ENCODE results near the gene C19orf25.
A peak's percentile ranks its signal among the peaks of the same experiment; 100 is the strongest.
"Not testable (repeated sequence)": the region's sequence is repeated elsewhere in the genome, so short reads cannot be mapped to it uniquely, and the experiment has no call there.

C19orf25 gene

GRCh38 chr19:1507192-1507660 is 28.2 kb upstream of the C19orf25 start:
- H3K4me3 Mint-ChIP-seq: no peak overlapping the region
- H3K27ac Mint-ChIP-seq: peak overlapping the region; percentile 74
- CTCF ChIA-PET: no interaction called here
- peaks cover 4% of the 10 kb centered on the region for H3K9me3 Mint-ChIP-seq
- DNase-seq: no peak
- H3K27me3 Mint-ChIP-seq: peaks cover 85% of the 10 kb centered on the region
- H3K36me3 Mint-ChIP-seq: peaks cover 4% of the 10 kb centered on the region
- peaks cover 12% of the 10 kb centered on the region for H3K4me1 Mint-ChIP-seq

- Mint-ChIP-seq H3K9me3 (peaks cover 4% of the 10 kb centered on the region), H3K27me3 (peaks cover 81% of the 10 kb centered on the region), H3K36me3 (peaks cover 4% of the 10 kb centered on the region), H3K4me3 (no peak overlapping the region), H3K4me1 (peaks cover 10% of the 10 kb centered on the region), H3K27ac (no peak overlapping the region)
- DNase-seq: no peak
- CTCF ChIA-PET: interaction anchor here (1.2 kb wide), 1 partner anchor 15 kb away, joined by 3 read pairs; the partner anchor contains the start of gene REEP6
Observed at GRCh38 chr19:1505991-1506881, 27.2 kb upstream of the C19orf25 start.

DNA sequence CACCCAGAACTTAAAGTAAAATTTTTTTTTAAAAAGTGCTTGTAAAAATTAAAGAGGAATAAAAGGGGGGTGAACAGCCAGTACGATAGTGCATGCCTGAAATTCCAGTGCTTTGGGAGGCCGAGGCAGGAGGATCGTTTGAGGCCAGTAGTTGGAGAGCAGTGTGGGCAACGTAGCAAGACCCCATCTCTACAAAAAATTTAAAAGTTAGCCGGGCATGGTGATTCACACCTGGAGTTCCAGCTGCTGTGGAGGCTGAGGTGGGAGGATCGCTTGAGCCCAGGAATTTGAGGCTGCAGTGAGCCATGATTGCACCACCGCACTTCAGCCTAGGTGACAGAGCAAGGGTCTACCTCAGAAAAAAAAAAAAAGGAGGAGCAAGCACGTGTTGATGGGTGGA is 26.0 kb upstream of the C19orf25 start:
- no peak overlapping the region for H3K27ac Mint-ChIP-seq
- H3K9me3 Mint-ChIP-seq: peaks cover 4% of the 10 kb centered on the region
- peaks cover 4% of the 10 kb centered on the region for H3K36me3 Mint-ChIP-seq
- H3K27me3 Mint-ChIP-seq: peaks cover 75% of the 10 kb centered on the region
- DNase-seq: no peak
- CTCF ChIA-PET: interaction anchor here (1.2 kb wide), 1 partner anchor 14 kb away, joined by 3 read pairs; the partner anchor contains the start of gene REEP6
- H3K4me1 Mint-ChIP-seq: peaks cover 7% of the 10 kb centered on the region
- no peak overlapping the region for H3K4me3 Mint-ChIP-seq

DNA sequence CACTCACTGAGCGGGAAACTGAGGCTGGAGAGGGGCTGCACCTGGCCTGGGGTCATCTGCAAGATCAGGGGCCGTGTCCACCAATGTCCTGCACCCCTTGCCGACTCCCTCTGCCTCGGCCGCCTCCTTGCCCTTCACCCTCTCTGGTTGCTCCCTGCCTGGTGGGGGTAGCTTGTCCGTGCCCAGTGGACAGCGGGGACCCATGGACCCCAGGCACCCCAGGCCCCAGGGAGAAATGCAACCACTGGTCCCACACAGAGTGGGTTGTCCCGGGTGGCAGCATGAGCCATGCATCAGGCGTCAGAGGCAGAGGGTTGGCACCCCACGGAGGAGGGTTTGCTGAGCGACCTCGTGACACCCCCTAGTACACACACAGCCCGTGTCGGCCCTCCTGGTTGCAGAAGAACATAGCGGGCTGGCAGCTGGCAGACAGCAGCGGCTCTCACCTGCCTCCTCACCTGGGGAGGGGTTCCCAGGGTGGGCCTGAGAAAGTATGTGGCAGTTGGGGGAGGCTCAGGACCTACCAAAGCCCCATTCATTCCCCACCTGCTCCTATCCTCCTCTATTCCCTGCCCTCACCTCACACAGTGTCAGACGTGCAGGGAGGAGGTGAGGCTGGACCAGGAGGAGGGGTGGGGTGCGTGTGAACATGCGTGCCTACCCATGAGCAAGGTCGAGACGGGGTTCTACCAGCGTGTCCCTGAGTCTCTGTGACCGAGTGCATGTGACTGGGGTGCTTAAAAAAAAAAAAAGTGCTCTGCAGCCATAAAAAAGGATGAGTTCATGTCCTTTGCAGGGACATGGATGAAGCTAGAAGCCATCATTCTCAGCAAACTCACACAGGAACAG is 25.1 kb upstream of the C19orf25 start:
- Mint-ChIP-seq H3K9me3 (peaks cover 4% of the 10 kb centered on the region), H3K27me3 (peaks cover 66% of the 10 kb centered on the region), H3K36me3 (peaks cover 4% of the 10 kb centered on the region), H3K27ac (peak overlapping the region; percentile 14), H3K4me3 (no peak overlapping the region), H3K4me1 (peaks cover 7% of the 10 kb centered on the region)
- DNase-seq: no peak
- CTCF ChIA-PET: interaction anchor here (0.6 kb wide), 1 partner anchor 78 kb away, joined by 3 read pairs; no protein-coding TSS in a partner anchor

DNA sequence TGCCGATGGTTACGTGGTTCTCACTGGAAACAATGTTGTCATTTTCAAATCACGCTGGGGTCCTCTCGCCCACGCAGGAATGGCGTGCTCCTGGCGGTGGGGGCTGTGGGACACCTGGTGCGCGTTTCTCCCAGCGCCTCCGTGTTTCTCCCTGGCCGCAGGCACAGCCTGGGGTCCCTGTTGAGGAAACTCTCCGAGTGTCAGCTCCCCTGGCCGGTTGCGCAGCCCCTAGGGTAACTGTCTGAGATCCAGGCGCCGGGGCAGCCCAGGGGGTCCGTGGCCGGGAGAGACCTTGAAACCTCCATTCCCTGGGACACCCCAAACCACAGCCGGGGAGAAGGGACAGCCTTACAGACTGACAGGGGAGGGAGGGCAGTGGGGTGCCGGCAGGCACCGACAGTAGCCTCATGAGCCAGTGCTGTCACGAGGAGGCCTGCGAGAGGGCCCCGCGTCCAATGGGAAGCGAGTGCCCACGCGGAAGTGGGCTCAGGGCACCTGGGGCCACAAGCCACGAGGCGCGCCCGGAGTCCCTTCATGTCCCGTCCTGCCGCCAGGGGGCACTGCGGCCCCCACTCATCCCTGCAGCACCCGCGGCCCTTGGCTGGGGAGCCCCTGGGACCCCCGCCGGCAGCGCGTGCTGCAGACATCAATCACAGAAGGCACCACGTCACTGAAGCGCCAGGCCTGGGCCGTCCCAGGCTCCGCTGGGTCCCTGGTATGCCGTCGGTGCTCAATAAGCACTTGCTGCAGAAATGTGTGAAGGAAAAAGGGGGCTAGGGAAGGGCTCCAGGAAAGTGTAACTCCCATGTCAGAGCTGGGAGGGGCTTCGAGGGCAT is 24.3 kb upstream of the C19orf25 start:
- H3K4me3 Mint-ChIP-seq: no peak overlapping the region
- DNase-seq: peak; percentile 78
- peaks cover 7% of the 10 kb centered on the region for H3K4me1 Mint-ChIP-seq
- H3K27me3 Mint-ChIP-seq: peaks cover 58% of the 10 kb centered on the region
- CTCF ChIA-PET: interaction anchor here (0.6 to 1.2 kb wide), 2 partner anchors 28 to 79 kb away, joined by 3 to 4 read pairs; no protein-coding TSS in a partner anchor
- H3K27ac Mint-ChIP-seq: no peak overlapping the region
- peaks cover 4% of the 10 kb centered on the region for H3K9me3 Mint-ChIP-seq
- peaks cover 4% of the 10 kb centered on the region for H3K36me3 Mint-ChIP-seq

DNA sequence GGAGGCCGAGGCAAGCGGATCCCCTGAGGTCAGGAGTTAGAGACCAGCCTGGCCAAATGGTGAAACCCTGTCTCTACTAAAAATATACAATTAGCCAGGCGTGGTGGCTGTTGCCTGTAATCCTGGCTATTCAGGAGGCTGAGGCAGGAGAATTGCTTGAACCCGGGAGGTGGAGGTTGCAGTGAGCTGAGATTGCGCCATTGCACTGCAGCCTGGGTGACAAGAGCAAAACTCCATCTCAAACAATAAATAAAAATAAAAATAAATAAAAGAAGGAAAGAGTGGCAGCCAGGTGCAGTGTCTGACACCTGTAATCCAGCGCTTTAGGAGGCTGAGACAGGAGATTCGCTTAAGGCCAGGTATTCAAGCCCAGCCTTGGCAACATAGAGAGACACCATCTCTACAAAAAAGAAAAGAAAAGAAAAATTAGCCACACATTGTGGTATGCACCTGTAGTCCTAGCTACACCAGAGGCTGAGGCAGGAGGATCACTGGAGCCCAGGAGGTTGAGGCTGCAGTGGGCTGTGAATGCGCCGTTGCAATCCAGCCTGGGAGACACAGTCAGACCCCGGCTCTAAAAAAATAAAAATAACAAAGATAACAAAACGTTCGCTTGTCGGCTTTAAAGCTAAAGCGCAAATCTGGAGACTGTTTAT is 23.5 kb upstream of the C19orf25 start:
- H3K4me1 Mint-ChIP-seq: peaks cover 3% of the 10 kb centered on the region
- H3K9me3 Mint-ChIP-seq: peaks cover under 1% of the 10 kb centered on the region
- no peak for DNase-seq
- H3K27ac Mint-ChIP-seq: no peak overlapping the region
- H3K4me3 Mint-ChIP-seq: no peak overlapping the region
- CTCF ChIA-PET: interaction anchor here (1.2 kb wide), 1 partner anchor 27 kb away, joined by 4 read pairs; no protein-coding TSS in a partner anchor
- H3K27me3 Mint-ChIP-seq: peaks cover 54% of the 10 kb centered on the region
- H3K36me3 Mint-ChIP-seq: peaks cover under 1% of the 10 kb centered on the region

DNA sequence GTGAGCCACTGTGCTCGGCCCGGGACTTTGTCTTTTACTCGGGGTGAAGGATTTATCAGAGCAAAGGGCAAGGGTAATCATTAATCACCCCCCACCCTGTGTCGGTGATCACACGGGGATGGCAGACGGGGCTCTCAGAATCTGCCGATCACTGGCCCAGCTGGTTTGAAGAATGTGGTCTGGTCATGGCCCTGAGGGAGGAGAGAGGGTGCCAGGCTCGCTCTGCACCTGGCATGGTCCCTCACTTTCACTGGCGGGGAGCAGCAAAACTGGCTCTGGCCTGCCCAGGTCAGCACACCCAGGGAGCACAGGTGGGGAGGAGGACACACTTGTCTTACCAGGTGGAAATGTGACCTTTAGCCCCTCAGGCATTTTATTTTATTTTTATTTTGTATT is 22.2 kb upstream of the C19orf25 start:
- H3K27me3 Mint-ChIP-seq: peaks cover 49% of the 10 kb centered on the region
- CTCF ChIA-PET: no interaction called here
- DNase-seq: no peak

GRCh38 chr19:1499231-1499630 is 20.2 kb upstream of the C19orf25 start:
- H3K27ac Mint-ChIP-seq, H3K4me1 Mint-ChIP-seq, H3K9me3 Mint-ChIP-seq, H3K36me3 Mint-ChIP-seq, DNase-seq, CTCF ChIA-PET, H3K4me3 Mint-ChIP-seq: not testable (repeated sequence)
- peaks cover 36% of the 10 kb centered on the region for H3K27me3 Mint-ChIP-seq

More for the DNA sequence above, 22.2 kb upstream of the C19orf25 start:
- Mint-ChIP-seq H3K36me3 (no peaks in the 10 kb centered on the region), H3K9me3 (no peaks in the 10 kb centered on the region), H3K4me1 (no peaks in the 10 kb centered on the region), H3K27ac (no peak overlapping the region), H3K4me3 (no peak overlapping the region)

GRCh38 chr19:1497578-1498235 is 18.7 kb upstream of the C19orf25 start:
- Mint-ChIP-seq H3K4me1 (no peaks in the 10 kb centered on the region), H3K4me3 (no peak overlapping the region), H3K9me3 (no peaks in the 10 kb centered on the region), H3K27ac (peak overlapping the region; percentile 52), H3K36me3 (no peaks in the 10 kb centered on the region), H3K27me3 (peaks cover 32% of the 10 kb centered on the region)
- CTCF ChIA-PET: no interaction called here
- DNase-seq: no peak

- no peak for DNase-seq
- H3K27ac Mint-ChIP-seq: peak overlapping the region; percentile 52
- CTCF ChIA-PET: no interaction called here
- H3K4me1 Mint-ChIP-seq: peaks cover 1% of the 10 kb centered on the region
- no peaks in the 10 kb centered on the region for H3K36me3 Mint-ChIP-seq
- no peak overlapping the region for H3K4me3 Mint-ChIP-seq
- H3K9me3 Mint-ChIP-seq: no peaks in the 10 kb centered on the region
- H3K27me3 Mint-ChIP-seq: peaks cover 33% of the 10 kb centered on the region
Observed at GRCh38 chr19:1496714-1497577, 17.9 kb upstream of the C19orf25 start.

DNA sequence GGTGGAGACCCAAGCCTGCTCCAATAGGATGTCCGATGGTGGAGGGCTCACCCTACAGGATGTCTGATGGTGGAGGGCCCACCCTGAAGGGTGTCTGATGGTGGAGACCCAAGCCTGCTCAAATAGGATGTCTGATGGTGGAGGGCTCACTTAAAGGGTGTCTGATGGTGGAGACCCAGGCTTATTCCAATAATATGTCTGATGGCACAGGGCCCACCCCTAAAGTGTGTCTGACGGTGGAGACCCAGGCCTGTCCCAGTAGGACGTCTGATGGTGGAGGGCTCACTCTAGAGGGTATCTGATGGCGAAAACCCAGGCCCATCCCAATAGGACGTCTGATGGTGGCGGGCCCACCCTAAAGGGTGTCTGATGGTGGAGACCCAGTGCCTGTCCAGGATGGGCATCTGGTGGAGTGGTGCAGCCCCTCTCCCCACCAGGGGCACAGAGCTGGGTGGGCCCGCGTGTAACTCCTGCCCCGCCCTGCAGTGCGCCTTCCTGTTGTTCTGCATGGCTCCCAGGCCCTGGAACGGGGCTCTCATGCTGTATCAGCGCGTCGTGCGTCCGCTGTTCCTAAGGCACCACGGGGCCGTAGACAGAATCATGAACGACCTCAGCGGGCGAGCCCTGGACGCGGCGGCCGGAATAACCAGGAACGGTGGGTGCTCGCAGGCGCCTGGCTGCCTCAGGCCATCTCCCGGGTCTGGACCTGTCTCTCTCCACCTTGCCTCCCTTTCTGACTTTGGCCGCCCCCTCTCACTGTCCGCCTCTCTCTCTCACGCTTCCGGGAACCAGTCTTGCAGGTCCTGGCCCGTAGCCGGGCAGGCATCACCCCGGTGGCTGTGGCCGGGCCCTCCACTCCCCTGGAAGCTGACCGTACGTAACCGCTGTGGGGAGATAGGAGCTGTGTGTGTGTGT is 17.0 kb upstream of the C19orf25 start:
- H3K4me1 Mint-ChIP-seq: peaks cover 6% of the 10 kb centered on the region
- no peaks in the 10 kb centered on the region for H3K9me3 Mint-ChIP-seq
- no peak overlapping the region for H3K27ac Mint-ChIP-seq
- no peak for DNase-seq
- H3K27me3 Mint-ChIP-seq: peaks cover 37% of the 10 kb centered on the region
- CTCF ChIA-PET: no interaction called here
- H3K36me3 Mint-ChIP-seq: no peaks in the 10 kb centered on the region
- no peak overlapping the region for H3K4me3 Mint-ChIP-seq
